SH-SY5Y (cell line): ENCODE data around the gene SERINC5.

ENCODE experiments used
- GATA2 ChIP-seq: IDR thresholded peaks from 2 replicates; pipeline ENCODE4 v1.6.1; 2011; ENCODE audit warnings: mild to moderate bottlenecking, low read depth, low read length
- GATA3 ChIP-seq: IDR thresholded peaks from 2 replicates; pipeline ENCODE4 v1.6.1; 2011; ENCODE audit warnings: low read depth, mild to moderate bottlenecking, low read length, moderate library complexity

DNA sequence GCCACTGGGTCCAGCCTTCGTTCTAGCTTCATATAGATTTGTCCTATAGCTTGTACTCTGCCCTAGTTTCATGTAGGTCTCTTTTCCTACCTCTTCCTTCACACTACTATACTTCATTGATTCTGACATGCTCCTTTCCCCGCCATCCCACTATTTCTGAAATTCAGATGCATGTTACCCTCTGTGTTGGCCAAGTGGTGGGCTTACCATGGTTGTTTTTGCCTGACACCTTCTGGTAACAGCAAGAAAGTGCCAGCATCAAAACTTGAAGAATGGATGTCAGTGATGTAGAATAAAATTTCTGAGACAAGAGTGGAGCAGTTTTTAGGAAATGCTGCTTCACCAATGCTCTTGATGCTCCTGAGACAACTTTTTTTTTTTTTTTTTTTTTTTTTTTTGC is 19.5 kb upstream of the SERINC5 start:
- TF ChIP-seq GATA2, result no peak
- no peak for TF ChIP-seq GATA3
